Renal cortex interstitium (tissue), 11 donors: ENCODE measurements around the gene CREG2. TPM values are rescaled to one million over a fixed set of nuclear protein-coding genes. Genes with fewer than 3 reads are reported as not detected.
A peak's percentile ranks its signal among the peaks of the same experiment; 100 is the strongest.

ENCODE experiments used
- DNase-seq, 11 donors: peaks; one replicate each; pipeline ENCODE4 v3.0.0-alpha.2; 2013; ENCODE audit warnings: low read depth in 9 of 11, low spot score in 4 of 11; ENCODE audit errors: extremely low read depth in 1 of 11
- polyA plus RNA-seq, 3 donors: library from polyadenylated mRNA; unstranded; fragments of 120-200 nt; gene quantifications; one replicate each; pipeline ENCODE4 v1.2.1, GENCODE V29; 2013; ENCODE audit not compliant: insufficient read length in 3 of 3

The CREG2 gene
- polyA plus RNA-seq, 3 donors = 0.46 to 1.7 (median 0.98) TPM

GRCh38 chr2:101412092-101412694 is 24.9 kb upstream of the CREG2 start:
- DNase-seq = no peak

- no peak for DNase-seq
These were observed 23.4 kb upstream of the CREG2 start for GRCh38 chr2:101410746-101411145.

DNA sequence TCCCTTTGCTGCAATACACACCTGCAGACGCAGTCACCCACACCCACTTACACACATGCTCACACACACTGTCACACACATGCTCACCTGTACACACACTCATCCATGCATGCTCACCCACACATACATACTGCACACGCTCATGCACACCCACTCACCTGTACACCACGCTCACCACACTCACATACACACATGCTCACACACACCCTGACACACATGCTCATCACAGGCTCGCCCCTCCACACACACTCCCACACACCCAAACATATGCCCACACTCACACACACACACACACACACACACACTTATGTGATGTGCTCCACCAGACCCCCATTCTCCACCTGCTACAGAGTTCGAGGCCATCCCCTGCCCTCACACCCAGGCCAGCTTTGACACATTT is 22.8 kb upstream of the CREG2 start:
- DNase-seq = no peak

DNA sequence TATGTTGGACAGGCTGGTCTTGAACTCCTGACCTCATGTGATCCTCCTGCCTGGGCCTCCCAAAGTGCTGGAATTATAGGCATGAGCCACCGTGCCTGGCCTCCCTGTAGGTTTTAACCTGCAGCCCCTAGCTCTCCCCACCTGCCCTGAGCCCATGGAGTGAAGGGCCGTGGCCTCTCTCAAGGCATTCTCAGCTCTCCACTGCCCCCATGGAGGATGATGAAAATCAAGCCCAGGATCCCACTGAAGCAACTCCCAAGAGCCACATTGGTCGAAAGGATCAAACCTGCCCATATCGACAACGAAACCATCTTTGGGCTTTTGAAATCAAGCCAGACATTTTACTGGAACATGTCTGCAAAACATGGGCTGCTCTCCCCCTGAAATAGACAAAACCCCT is 22.4 kb upstream of the CREG2 start:
- no peak for DNase-seq

- DNase-seq = no peak
These were observed 21.6 kb upstream of the CREG2 start for GRCh38 chr2:101408925-101409324.

DNA sequence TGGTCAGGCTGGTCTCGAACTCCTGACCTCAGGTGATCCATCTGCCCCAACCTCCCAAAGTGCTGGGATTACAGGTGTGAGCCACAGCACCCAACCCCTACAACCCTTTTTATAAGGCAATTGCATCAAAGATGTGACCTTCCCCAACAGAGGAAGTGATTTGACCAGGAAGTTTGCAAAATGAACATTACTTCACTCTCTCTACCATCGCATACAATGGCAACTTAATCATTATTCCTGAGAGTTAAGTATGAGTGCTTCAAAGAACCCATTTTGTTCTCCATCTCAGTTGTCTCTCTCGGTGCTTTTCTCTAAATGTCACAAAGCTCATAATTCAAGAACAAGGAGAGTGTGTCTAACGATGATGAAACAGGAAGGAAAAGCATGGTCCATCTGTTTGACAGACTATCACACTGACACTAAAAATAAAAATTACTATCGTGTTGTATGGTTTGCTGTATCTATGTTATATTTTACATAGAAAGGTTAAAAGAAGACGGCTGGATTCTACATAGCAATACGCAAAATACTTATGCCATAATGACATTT is 18.1 kb upstream of the CREG2 start:
- no peak for DNase-seq

- DNase-seq = no peak
These were observed 16.4 kb upstream of the CREG2 start for GRCh38 chr2:101403745-101404144.

DNA sequence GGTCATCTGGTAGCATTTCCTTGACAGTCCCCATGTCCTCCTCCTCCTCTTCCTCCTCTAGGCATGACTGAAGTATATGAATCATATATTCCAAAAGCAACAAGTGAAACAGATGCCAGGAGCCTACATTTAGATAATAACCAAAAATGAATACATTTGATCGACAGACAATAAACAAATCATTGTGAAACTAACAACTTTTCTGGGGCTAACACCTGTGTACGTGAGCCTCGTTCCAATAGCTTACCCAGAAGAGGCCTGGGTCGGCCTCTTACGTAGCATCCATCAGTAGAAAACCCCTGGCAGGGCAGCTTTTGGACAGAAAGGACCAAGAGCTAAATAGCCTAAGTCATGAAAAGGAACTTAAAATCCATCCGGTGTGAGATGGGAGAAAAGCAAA is 15.3 kb upstream of the CREG2 start:
- DNase-seq = no peak

GRCh38 chr2:101401906-101402305 is 14.6 kb upstream of the CREG2 start:
- no peak for DNase-seq

- DNase-seq = no peak
These were observed 14.0 kb upstream of the CREG2 start for GRCh38 chr2:101401326-101401665.

GRCh38 chr2:101400506-101401325 is 13.4 kb upstream of the CREG2 start:
- no peak for DNase-seq

DNA sequence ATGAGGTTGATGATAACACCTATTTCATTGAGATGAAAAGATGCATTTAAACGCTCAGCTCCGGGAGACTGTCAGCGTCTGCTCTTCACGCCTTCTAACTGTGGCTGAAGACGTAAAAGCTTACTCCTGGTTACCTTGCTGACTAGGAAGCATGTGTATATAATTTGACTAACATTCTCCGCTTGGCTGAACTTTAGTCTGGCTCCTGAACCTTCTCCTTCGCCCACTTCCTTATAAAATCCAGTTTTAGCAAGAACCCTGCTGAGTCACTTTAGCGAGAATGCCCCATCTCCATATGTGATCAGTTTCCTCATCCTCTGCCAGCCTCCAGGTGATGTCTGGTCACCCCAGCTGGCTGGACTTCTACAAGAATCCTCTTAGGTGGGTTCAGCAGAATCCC is 12.7 kb upstream of the CREG2 start:
- DNase-seq = peak in 1 of 11 donors; percentile 29

- no peak for DNase-seq
These were observed 11.9 kb upstream of the CREG2 start for GRCh38 chr2:101399021-101399799.

DNA sequence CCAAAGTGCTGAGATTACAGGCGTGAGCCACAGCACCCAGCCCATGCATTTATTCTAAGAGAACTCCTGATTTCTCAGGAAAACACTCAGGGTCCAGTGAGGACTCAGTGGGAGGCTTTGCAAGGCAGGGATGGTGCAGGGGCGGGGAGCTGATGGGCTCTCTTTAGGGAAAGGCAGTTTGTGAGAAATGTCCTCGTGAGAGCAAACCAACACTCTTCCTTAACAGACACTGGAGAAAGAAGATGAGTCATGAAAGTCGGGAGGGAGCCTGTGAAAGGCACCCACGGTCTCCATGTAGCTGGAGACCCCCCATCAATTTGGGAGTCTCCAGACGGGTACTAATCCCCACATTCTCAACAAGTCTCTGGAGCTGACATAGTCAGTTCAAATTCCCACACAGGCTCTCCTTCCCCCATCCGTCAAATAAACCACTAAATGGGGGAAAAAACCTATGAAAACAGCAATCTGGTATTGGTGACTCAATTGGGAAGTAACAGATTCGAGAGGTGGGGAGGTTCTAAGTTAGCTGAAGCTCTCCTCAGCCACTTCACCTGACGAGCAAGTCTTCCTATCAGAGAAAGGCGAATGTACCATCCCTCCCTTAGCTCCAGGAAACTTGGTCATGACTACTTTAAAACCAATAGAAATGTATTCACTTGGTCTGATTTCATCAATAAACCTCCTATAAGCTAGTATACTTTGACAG is 11.0 kb upstream of the CREG2 start:
- no peak for DNase-seq

DNA sequence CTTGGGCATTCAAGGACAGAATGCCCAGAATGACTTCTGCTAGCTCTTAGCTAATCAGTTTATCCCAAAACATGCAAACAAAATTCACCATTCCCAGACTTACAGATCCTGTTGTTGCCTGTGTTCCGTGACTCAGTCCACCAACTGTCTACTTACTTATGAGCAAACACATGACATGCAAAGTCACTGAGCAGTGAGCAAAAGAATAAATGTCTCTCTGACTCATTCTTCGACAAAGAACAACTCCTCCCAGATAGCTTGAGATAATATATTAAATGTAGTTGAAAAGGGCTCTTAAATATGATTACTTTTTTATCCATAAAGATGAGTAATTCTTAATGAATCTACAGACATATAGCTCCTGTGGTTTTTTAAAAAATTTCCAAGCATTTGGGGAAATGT is 9.0 kb upstream of the CREG2 start:
- no peak for DNase-seq

- no peak for DNase-seq
These were observed 8.4 kb upstream of the CREG2 start for GRCh38 chr2:101395545-101396315.

DNA sequence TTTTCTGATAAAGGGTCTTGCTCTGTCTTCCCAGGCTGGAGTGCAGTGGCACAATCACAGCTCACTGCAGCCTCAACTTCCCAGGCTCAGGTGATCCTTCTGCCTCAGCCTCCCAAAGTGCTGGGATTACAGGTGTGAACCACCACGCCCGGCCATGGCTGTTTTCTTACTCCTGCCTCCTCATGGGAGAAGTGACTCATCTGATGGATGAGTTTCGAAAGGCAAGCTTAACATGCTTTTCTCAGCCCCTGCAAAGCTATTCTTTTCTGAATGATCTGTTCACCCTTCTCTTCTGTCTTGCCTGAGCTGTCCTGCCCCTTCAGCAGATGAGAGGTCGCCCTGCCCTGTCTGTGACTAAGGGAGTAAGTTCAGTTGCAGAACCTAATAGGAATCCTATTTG is 929 bp upstream of the CREG2 start:
- no peak for DNase-seq

- no peak for DNase-seq
These were observed 628 bp downstream of the CREG2 start for GRCh38 chr2:101386599-101387150.
